Pancreas (tissue), 10 donors: ENCODE measurements around the gene ESR2. TPM values are rescaled to one million over a fixed set of nuclear protein-coding genes. Genes with fewer than 3 reads are reported as not detected.

Experiments
- ATAC-seq, 4 donors: fragments of 200-7000 bp; cut with Tn5 transposase; one replicate each; pipeline versions ENCODE4 v1.8.0 to v1.9.1; 2020; ENCODE audit warnings: mild to moderate bottlenecking in 4 of 4, moderate library complexity in 4 of 4
- DNase-seq, 6 donors: peaks; one replicate each; pipeline ENCODE4 v3.0.0-alpha.2; 2020
- FAIRE-seq: peaks from 2 replicates; lab custom pipeline; 2012; peaks lifted over from hg19 to GRCh38; lab: Jason Lieb, UNC
- H3K27ac ChIP-seq, 4 donors: fragments of 200-600 bp; sonication (generic); 1 replicate in 3 of 4; 2 replicates in 1 of 4; pipeline versions ENCODE4 v1.5.0 to v1.8.0; 2020
- H3K27me3 ChIP-seq, 4 donors: fragments of 200-600 bp; one replicate each; pipeline ENCODE4 v1.8.0; 2021
- H3K36me3 ChIP-seq, 3 donors: fragments of 200-600 bp; sonication (generic) in 1 of 3; one replicate each; pipeline versions ENCODE4 v1.5.0 to v1.8.0; 2020 to 2021
- H3K4me1 ChIP-seq, 3 donors: fragments of 200-600 bp; one replicate each; pipeline ENCODE4 v1.8.0; 2021
- H3K4me3 ChIP-seq, 4 donors: fragments of 200-600 bp; sonication (generic) in 2 of 4; one replicate each; pipeline versions ENCODE4 v1.5.0 to v1.8.0; 2020 to 2021
- H3K9me3 ChIP-seq, 4 donors: fragments of 200-600 bp; one replicate each; pipeline ENCODE4 v1.8.0; 2021
- WGBS, 2 donors: extraction: QIAGEN DNeasy Blood & Tissue Kit; methylation state at CpG; one replicate each; pipeline ENCODE4 v1.1.7; 2013; 5-methylcytosine and 5-hydroxymethylcytosine counted together
- intact Hi-C, 3 donors: fragments of 100-400 bp; cut with DNase I; formaldehyde crosslinking; loops; one replicate each; pipeline versions ENCODE4 v1.11.1 to v1.14.2; 2022
- polyA plus RNA-seq, 2 donors: library from polyadenylated mRNA; stranded (reverse); fragments of 200-250 nt; gene quantifications; one replicate each; pipeline ENCODE4 v1.2.3, GENCODE V29; 2013
- total RNA-seq, 6 donors: library from RNA; stranded (reverse); fragmentation: NEBNext Ultra II Directional in 4 of 6; extraction: Animal tissue kit (Norgen Biotek cat#: 25700) in 4 of 6; gene quantifications; one replicate each; pipeline versions ENCODE4 v1.2.1 to v1.2.4, GENCODE V29; 2021 to 2023
- TF ChIP-seq, protein P1 (sequence below), 4 donors: fragments of 200-600 bp; sonication (generic) in 3 of 4; IDR thresholded peaks; one replicate each; pipeline versions ENCODE4 v1.5.0 to v1.8.0; 2021; ENCODE audit warnings: antibody characterized with exemption in 4 of 4
- donor health status: healthy with polysubstance abuse.
- donor health status: DM: no; HTN: no; CAD: no; lungs with moderate emphysema.
- donor health status: DM: no; HTN: no; CAD: no.
- donor health status: control.
- donor health status: control.
- donor health status: Bipolar disorder and iron deficiency.
- donor health status: DM: yes; HTN: yes; CAD: no.
- donor health status: DM: no; HTN: no; CAD: no.
- donor health status: DM: no; HTN: no; CAD: no.
- donor health status: DM: yes; HTN: yes; CAD: no.

The ESR2 gene
- total and polyA plus RNA-seq, 8 donors, result 0.08 to 0.78 (median 0.19) TPM

- intact Hi-C loops, result no loop called here
- no peak overlapping the region for H3K27ac ChIP-seq
- no peaks in the 10 kb centered on the region for H3K36me3 ChIP-seq
- H3K27me3 ChIP-seq, result peaks cover 0 to 4% (median 0%) of the 10 kb centered on the region in 4 donors
- no peaks in the 10 kb centered on the region for H3K9me3 ChIP-seq
- TF ChIP-seq, protein P1, sequence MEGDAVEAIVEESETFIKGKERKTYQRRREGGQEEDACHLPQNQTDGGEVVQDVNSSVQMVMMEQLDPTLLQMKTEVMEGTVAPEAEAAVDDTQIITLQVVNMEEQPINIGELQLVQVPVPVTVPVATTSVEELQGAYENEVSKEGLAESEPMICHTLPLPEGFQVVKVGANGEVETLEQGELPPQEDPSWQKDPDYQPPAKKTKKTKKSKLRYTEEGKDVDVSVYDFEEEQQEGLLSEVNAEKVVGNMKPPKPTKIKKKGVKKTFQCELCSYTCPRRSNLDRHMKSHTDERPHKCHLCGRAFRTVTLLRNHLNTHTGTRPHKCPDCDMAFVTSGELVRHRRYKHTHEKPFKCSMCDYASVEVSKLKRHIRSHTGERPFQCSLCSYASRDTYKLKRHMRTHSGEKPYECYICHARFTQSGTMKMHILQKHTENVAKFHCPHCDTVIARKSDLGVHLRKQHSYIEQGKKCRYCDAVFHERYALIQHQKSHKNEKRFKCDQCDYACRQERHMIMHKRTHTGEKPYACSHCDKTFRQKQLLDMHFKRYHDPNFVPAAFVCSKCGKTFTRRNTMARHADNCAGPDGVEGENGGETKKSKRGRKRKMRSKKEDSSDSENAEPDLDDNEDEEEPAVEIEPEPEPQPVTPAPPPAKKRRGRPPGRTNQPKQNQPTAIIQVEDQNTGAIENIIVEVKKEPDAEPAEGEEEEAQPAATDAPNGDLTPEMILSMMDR (IDR thresholded peaks at IDR 0.05), result no peak
- ATAC-seq, result no peak
- no peaks in the 10 kb centered on the region for H3K4me1 ChIP-seq
- no peak overlapping the region for H3K4me3 ChIP-seq
- DNase-seq, result no peak
- FAIRE-seq, result no peak
Observed at GRCh38 chr14:64272019-64272418, 22.2 kb downstream of the ESR2 start.

DNA sequence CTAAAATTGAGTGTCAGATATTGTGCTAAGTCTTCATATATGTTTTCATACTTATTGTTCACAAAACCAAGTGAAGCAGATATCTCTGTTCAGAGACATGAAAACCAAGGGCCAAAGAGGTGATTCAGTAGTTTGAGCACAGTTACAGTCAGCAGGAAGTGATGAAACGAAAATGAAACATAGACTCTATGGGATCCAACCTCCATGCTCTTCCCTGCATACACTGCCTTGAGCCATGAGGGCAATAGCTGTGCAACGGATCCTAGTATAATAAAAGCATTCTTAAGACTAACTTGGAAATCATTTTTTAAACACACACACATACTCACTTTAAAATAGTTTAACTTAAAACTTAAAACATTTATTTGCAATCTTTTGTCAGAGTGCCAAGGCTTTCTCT, 27.9 kb downstream of the ESR2 start:
- H3K4me3 ChIP-seq, result no peak overlapping the region
- TF ChIP-seq, protein P1 (IDR thresholded peaks at IDR 0.05), result no peak
- no peaks in the 10 kb centered on the region for H3K9me3 ChIP-seq
- H3K27ac ChIP-seq, result no peak overlapping the region
- no peaks in the 10 kb centered on the region for H3K27me3 ChIP-seq
- intact Hi-C loops, result no loop called here
- no peak for DNase-seq
- 63 to 73% methylated on average over 2 of the region's 2 CpGs for WGBS, 2 donors
- no peak for ATAC-seq
- H3K36me3 ChIP-seq, result no peaks in the 10 kb centered on the region
- no peaks in the 10 kb centered on the region for H3K4me1 ChIP-seq
- no peak for FAIRE-seq

DNA sequence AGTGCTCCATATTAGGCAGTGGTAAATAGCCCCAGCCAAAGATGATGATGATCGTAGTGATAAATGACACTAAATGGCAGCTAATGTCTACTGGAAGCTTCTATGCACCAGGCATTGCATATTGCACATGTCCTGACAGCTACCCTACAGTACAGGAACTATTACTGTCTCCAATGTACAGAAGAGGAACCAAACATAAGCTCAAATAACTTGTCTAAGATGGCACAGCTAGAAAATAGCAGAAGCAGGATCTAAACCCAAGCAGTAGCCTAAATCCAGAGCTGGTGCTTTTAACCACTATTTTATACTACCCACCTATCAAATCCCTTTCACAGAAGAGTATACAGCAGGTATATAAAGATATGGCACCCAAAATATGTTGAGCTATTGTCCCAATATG, 28.9 kb downstream of the ESR2 start:
- Histone ChIP-seq H3K36me3 (no peaks in the 10 kb centered on the region), H3K4me3 (no peak overlapping the region), H3K4me1 (no peaks in the 10 kb centered on the region), H3K27ac (no peak overlapping the region), H3K27me3 (no peaks in the 10 kb centered on the region), H3K9me3 (no peaks in the 10 kb centered on the region)
- WGBS, 2 donors, result 96 to 98% methylated on average over 1 of the region's 1 CpG
- no peak for ATAC-seq
- no peak for DNase-seq
- intact Hi-C loops, result no loop called here
- TF ChIP-seq, protein P1 (IDR thresholded peaks at IDR 0.05), result no peak
- no peak for FAIRE-seq

DNA sequence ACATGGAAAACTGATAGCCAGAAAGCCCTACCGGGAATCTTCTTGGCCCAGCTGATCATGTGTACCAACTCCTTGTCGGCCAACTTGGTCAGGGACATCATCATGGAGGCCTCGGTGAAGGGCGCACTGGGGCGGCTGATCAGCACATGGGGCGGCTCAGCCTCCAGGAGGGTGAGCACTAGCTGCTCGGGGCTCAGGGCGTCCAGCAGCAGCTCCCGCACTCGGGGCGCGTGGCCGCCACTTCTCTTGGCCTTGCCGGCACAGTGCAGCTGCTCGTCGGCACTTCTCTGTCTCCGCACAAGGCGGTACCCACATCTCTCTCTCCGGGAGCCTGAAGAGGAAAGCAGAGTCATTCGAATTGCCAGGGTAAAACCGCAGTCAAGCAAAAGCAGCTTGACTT, 33.8 kb downstream of the ESR2 start:
- Histone ChIP-seq H3K27ac (no peak overlapping the region), H3K4me1 (no peaks in the 10 kb centered on the region), H3K9me3 (no peaks in the 10 kb centered on the region), H3K36me3 (no peaks in the 10 kb centered on the region), H3K4me3 (no peak overlapping the region), H3K27me3 (no peaks in the 10 kb centered on the region)
- 94 to 95% methylated on average over 21 of the region's 21 CpGs for WGBS, 2 donors
- TF ChIP-seq, protein P1 (IDR thresholded peaks at IDR 0.05), result no peak
- ATAC-seq (no peak), DNase-seq (no peak), FAIRE-seq (no peak)
- intact Hi-C loops, result no loop called here

DNA sequence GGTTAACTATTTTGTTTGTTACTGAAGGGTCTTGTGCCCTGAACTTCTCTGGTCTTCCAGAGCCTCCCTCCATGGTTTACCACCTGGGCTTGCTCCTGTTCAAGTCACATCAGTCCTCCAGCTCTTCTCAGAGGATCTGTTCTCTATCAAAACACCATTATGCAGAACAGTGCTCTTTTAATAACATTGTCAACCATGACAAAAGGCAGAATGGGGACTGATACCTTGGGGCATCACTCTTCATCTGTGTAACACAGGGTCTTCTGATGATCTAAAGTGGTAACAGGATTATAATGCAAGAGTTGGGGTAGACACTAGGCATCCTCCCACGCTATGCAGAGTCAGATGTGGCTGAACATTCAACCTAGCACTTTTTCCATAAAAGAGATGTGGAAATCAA, 38.4 kb downstream of the ESR2 start:
- ATAC-seq (no peak), FAIRE-seq (no peak), DNase-seq (no peak)
- TF ChIP-seq, protein P1 (IDR thresholded peaks at IDR 0.05), result no peak
- Histone ChIP-seq H3K27ac (no peak overlapping the region), H3K36me3 (no peaks in the 10 kb centered on the region), H3K9me3 (no peaks in the 10 kb centered on the region), H3K4me3 (no peak overlapping the region), H3K27me3 (no peaks in the 10 kb centered on the region), H3K4me1 (no peaks in the 10 kb centered on the region)
- intact Hi-C loops, result no loop called here
- 93 to 97% methylated on average over 1 of the region's 1 CpG for WGBS, 2 donors
